NCI-H524 treated with DMSO at 0.1 percent for 48 hours (cell line): Measurements from ENCODE around the gene INO80.

Experiments
- DNase-seq: peaks from one replicate; lab custom pipeline; 2025; lab: John Stamatoyannopoulos, UW

Gene INO80

DNA sequence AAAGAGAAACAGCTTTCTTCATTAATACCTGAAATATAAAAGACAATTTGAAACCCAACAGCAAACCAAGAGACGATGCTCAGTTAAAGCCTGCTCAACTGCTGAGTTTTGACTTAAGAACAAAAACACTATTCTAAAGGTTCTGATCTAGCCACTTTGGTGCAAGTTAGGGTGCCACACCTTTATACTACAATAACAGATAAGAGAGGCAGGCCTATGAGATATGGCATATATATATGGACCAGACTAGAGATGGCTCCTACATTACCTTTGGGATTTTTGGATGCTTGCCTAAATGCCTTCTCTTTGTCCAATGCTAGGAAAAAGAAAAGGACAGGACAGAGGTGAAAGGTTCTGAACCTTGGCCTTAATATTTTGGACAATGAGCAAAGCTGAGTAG lies 68.6 kb downstream of the INO80 start:
- no peak for DNase-seq

- no peak for DNase-seq
Measured at GRCh38 chr15:41043276-41043951, 72.7 kb downstream of the INO80 start.

GRCh38 chr15:41042851-41043250 lies 73.2 kb downstream of the INO80 start:
- DNase-seq: no peak

- DNase-seq: no peak
Measured at GRCh38 chr15:41039121-41039520, 77.0 kb downstream of the INO80 start.

DNA sequence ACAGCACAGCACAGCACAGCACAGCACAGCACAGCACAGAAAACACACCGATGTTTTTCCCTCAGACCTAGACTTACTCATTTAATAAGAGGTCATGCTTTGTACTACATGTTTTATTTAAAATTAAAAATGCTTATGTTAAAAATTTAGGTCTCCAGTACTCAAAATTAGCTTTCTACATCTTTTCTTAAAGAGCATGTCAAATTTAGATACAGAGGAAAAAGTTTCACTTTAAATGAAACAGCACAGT lies 84.1 kb downstream of the INO80 start:
- no peak for DNase-seq

GRCh38 chr15:41031232-41032078 lies 84.6 kb downstream of the INO80 start:
- DNase-seq: no peak

GRCh38 chr15:41028853-41029252 lies 87.2 kb downstream of the INO80 start:
- DNase-seq: no peak

DNA sequence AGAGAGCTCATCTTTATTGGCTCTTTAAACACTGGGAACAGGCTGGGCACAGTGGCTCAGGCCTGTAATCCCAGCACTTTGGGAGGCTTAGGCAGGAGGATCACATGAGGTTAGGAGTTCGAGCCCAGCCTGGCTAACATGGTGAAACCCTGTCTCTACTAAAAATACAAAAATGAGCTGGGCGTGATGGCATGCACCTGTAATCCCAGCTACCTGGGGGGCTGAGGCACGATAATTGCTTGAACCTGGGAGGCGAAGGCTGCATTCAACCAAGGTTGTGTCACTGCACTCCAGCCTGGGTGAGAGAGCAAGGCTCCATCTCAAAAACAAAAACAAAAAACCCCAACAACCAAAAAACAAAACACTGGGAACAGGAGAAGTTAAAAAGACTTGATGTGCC lies 90.7 kb downstream of the INO80 start:
- no peak for DNase-seq

- DNase-seq: no peak
Measured at GRCh38 chr15:41024885-41025284, 91.2 kb downstream of the INO80 start.

DNA sequence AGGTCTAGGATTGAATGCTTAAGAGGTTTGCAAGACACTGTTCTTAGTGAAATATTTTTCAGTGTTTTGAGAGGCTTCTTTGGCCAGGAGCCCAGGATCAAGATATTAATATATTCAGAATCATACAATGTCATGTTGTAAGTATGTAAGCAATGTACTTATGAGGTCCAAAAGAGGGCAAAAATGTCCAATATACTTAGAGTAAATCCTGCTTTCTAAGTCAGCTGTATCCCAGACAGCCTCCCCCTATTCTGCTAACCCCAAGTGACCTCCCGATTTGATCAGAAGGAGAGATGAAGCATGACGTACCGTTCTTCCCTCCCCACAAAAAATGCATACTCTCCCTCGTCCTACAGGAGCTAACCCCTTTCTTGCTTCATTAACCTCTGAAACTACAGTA lies 91.9 kb downstream of the INO80 start:
- DNase-seq: no peak

GRCh38 chr15:41022487-41023090 lies 93.5 kb downstream of the INO80 start:
- no peak for DNase-seq

- no peak for DNase-seq
Measured at GRCh38 chr15:41020829-41021228, 95.3 kb downstream of the INO80 start.

GRCh38 chr15:41020311-41020710 lies 95.8 kb downstream of the INO80 start:
- DNase-seq: no peak

DNA sequence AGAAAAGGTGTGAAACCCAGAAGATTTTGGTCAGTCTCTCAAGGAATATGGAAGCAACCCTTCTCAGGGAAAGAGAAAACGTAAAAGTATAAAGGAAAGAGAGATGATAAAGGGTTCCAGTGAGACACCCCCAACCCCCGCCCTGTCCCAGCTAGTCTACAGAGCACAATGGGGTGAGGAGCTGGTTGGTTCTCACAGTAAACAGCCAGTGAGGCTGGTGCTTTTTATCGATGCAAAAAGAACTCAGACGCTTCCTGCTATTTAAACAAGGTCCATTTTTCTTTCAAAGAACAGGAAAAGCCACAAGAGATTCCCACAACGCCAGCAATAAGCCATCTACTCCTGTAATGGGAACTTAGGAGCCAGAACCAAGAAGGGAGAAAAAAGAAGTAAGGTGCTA lies 96.9 kb downstream of the INO80 start:
- no peak for DNase-seq

DNA sequence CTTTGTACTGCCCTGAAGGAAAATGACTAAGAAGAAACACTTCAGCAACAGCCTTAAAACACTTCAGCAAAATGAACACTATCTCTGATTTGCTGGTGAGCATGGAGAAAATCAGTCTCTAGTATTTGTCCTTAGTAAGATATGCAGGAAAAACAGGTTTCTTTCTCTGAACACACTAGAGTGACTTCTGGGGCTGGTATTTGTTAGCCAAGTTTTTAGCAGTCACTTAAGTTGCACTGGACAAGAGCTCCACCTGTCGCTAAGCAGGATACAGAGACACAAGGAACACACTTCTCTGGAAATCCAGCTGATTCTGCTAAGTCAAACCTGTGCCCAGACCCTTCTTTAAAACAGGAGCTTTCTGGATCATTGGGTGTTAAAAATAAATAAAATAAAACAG lies 97.5 kb downstream of the INO80 start:
- no peak for DNase-seq

DNA sequence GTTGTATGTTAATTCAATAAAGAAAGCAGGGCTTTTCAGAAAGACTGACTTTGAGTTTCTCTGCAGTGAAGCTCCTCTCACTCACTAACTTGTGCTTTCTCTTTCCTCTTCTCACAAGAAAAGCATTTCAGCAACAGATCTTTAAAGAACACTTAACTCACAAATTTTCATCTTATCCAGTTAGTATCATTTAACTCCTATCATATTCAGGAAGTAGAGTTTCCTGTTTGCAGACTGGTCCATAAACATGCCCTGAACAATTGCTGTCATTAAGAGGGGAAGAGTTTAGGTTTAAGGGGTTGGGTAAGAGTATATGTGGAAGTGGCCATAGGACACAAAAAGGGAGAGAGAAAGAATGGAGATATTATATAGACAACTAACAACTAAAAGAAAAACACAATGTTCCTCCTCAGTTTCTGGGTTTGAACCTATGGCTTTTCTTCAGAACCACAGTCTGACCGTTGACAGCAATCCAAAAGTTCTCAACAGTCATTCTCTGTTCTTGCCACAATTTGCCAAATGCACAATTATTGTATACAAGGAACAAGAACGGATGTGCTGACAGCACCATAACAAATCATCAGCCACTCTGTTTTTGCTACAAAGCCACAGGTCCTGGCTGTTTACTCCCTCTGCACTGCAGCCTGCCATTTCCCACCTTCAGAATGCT lies 98.9 kb downstream of the INO80 start:
- no peak for DNase-seq

GRCh38 chr15:41013691-41014414 lies 102.2 kb downstream of the INO80 start:
- DNase-seq: no peak

- DNase-seq: no peak
Measured at GRCh38 chr15:41011055-41011815, 104.8 kb downstream of the INO80 start.

GRCh38 chr15:41010345-41010744 lies 105.7 kb downstream of the INO80 start:
- no peak for DNase-seq

DNA sequence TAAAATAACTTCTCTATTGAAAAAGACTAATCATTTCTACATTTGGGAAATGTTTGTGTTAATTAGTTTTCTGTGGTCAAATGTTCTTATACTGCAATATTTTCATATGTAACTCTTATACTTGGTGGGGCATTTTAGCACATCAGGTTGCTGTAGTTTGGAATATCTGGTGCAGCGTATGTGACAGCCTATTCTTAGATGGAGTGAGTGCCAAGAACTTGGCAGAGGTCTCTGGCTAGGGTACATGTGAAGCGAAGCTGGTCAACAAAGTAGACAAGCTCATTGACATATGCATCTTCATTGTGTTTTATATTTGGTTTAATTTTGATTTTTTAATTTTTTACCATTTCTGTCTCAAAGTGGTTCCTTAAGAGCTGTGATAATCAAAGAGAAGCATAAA lies 109.6 kb downstream of the INO80 start:
- DNase-seq: no peak

GRCh38 chr15:41004490-41004889 lies 111.6 kb downstream of the INO80 start:
- no peak for DNase-seq
